Coronary artery (tissue), 2 donors: ENCODE measurements around the gene MMP1.

ENCODE experiments used
- DNase-seq: peaks from one replicate; pipeline ENCODE4 v3.0.0-alpha.2; 2017; ENCODE audit warnings: low spot score
- H3K27ac ChIP-seq, 2 donors: fragments of 200-600 bp; sonication (generic); one replicate each; pipeline ENCODE4 v1.5.1; 2016 to 2019
- H3K4me3 ChIP-seq: fragments of 200-600 bp; sonication (generic); 2 replicates; pipeline ENCODE4 v1.5.1; 2016; ENCODE audit warnings: mild to moderate bottlenecking, moderate library complexity
- CTCF ChIP-seq: fragments of 200-600 bp; sonication (generic); IDR thresholded peaks from one replicate; pipeline ENCODE4 v1.5.1; 2019; ENCODE audit warnings: antibody characterized with exemption

Gene MMP1

GRCh38 chr11:102807921-102808320 lies 10.0 kb upstream of the MMP1 start:
- TF ChIP-seq CTCF = no peak
- H3K4me3 ChIP-seq = no peak overlapping the region
- H3K27ac ChIP-seq = no peak overlapping the region
- DNase-seq = no peak

GRCh38 chr11:102806296-102806695 lies 8.3 kb upstream of the MMP1 start:
- DNase-seq = no peak
- no peak overlapping the region for H3K4me3 ChIP-seq
- no peak for TF ChIP-seq CTCF
- H3K27ac ChIP-seq = no peak overlapping the region

GRCh38 chr11:102802341-102802740 lies 4.4 kb upstream of the MMP1 start:
- TF ChIP-seq CTCF = no peak
- H3K4me3 ChIP-seq = no peak overlapping the region
- no peak overlapping the region for H3K27ac ChIP-seq
- no peak for DNase-seq

GRCh38 chr11:102800767-102801166 lies 2.8 kb upstream of the MMP1 start:
- no peak for DNase-seq
- no peak overlapping the region for H3K4me3 ChIP-seq
- no peak for TF ChIP-seq CTCF
- no peak overlapping the region for H3K27ac ChIP-seq

GRCh38 chr11:102799681-102800340 lies 1.9 kb upstream of the MMP1 start:
- H3K4me3 ChIP-seq = no peak overlapping the region
- TF ChIP-seq CTCF = no peak
- no peak for DNase-seq
- H3K27ac ChIP-seq = no peak overlapping the region

GRCh38 chr11:102794382-102794781 lies 3.6 kb downstream of the MMP1 start:
- DNase-seq = no peak
- no peak for TF ChIP-seq CTCF
- H3K27ac ChIP-seq = no peak overlapping the region
- no peak overlapping the region for H3K4me3 ChIP-seq

- H3K4me3 ChIP-seq = no peak overlapping the region
- no peak overlapping the region for H3K27ac ChIP-seq
- TF ChIP-seq CTCF = no peak
- no peak for DNase-seq
Measured at GRCh38 chr11:102793677-102794290, 4.2 kb downstream of the MMP1 start.
